GM18517 (cell line): Measurements from ENCODE around the gene EPHB6.
A peak's percentile ranks its signal among the peaks of the same experiment; 100 is the strongest.

Experiments used
- ATAC-seq: cut with Tn5 transposase; IDR thresholded peaks from one replicate; pipeline ENCODE4 v1.9.1; 2021; ENCODE audit warnings: mild to moderate bottlenecking, moderate library complexity; ENCODE audit not compliant: unreplicated experiment

The EPHB6 gene, protein sequence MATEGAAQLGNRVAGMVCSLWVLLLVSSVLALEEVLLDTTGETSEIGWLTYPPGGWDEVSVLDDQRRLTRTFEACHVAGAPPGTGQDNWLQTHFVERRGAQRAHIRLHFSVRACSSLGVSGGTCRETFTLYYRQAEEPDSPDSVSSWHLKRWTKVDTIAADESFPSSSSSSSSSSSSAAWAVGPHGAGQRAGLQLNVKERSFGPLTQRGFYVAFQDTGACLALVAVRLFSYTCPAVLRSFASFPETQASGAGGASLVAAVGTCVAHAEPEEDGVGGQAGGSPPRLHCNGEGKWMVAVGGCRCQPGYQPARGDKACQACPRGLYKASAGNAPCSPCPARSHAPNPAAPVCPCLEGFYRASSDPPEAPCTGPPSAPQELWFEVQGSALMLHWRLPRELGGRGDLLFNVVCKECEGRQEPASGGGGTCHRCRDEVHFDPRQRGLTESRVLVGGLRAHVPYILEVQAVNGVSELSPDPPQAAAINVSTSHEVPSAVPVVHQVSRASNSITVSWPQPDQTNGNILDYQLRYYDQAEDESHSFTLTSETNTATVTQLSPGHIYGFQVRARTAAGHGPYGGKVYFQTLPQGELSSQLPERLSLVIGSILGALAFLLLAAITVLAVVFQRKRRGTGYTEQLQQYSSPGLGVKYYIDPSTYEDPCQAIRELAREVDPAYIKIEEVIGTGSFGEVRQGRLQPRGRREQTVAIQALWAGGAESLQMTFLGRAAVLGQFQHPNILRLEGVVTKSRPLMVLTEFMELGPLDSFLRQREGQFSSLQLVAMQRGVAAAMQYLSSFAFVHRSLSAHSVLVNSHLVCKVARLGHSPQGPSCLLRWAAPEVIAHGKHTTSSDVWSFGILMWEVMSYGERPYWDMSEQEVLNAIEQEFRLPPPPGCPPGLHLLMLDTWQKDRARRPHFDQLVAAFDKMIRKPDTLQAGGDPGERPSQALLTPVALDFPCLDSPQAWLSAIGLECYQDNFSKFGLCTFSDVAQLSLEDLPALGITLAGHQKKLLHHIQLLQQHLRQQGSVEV

GRCh38 chr7:142854372-142855113, at the start of gene EPHB6:
Gene EPHB6 (plus strand): TSS chr7:142855076. CDS start chr7:142863228, 8,152 bp downstream.
- peak; percentile 44 for ATAC-seq

DNA sequence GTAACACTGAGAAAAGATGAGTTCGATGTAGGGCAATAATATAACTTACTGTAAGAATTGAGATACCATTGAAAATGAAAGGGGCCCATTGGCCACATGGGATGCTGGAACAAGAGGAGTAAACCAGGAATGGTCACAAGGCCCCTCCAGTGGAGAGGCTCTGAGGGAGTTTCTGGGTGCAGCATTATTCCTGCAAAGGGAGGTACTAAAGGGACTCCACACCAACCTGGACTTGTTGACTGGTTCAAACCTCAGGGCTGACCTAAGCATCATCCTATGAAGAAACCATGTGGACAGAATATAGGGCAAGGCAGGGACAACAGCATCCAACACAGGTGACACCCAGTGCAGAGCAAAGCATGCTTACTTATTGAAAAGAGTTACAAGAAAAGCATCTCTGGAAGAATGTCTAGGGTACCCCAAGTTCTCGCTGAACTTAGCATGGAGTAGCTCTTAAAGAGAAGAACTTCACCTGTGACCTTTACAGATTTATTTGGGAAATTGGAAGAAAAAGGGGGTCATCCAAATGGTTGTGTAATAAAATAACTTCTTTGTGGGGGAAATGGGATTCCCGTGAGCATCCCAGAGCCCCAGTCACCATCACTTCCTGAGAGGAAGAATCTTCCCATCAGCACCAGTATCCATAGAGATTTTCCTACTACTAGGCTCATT, 49.4 kb upstream of the EPHB6 start:
- ATAC-seq: no peak

GRCh38 chr7:142806022-142806356, 48.9 kb upstream of the EPHB6 start:
- ATAC-seq: no peak

DNA sequence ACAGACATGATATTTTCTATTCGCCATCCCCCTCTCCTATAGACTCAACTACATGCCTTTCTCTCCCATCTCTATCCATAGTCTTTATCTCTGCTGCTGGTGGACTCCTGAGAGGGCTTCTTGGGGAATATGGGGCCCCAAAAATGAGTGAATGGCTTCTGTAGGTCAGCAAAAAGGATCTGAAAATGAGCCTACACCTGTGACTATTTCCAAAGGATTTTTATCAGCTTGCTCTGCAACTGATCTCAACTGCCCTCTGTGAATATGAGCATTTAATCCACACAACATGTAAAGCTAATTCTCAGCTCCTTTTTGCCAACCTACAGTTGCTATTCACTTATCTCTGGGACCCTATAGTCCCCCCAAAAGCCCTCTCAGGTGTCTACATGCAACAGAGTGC, 47.9 kb upstream of the EPHB6 start:
- ATAC-seq: no peak

- ATAC-seq: no peak
Observed at GRCh38 chr7:142807855-142808460, 46.9 kb upstream of the EPHB6 start.

GRCh38 chr7:142808461-142808801, 46.4 kb upstream of the EPHB6 start:
- peak; percentile 22 for ATAC-seq

DNA sequence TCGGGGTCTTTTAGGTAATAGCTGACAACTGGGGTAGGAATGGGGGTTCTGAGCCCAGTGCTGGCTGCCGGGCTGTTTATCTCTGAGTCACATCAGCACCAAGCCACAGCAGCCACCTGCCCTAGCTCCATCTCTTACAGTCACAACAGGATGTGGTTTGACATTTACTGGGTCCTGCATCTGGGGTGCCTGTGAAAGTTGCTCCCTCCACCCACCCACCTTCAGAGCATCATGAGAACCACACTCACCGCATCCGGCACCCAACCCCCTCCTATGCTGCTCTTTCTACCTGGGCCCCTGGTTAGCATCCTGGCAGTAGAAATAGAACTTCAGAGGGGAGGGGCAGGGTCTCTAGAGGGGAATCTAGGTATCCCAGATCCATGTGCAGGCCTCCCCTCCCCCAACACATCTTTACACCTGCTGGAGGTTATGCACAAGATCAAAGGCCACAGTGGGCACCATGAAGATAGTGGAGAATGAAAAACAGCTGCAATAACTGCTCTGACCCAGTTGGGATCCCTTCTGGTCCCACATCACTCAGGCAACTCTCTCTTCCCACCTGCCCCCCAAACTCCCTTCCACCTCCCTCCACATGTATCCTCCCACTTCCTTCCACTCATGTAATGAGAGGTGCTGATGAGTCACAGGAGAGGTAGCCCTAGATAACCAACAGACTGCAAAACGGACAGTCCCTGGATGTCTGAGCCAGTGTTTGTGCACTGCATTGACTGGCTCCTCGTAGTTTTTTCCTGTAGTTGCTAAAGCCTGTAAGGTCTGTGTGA, 45.9 kb upstream of the EPHB6 start:
- ATAC-seq: peak; percentile 91

GRCh38 chr7:142809671-142810070, 45.2 kb upstream of the EPHB6 start:
- ATAC-seq: no peak

DNA sequence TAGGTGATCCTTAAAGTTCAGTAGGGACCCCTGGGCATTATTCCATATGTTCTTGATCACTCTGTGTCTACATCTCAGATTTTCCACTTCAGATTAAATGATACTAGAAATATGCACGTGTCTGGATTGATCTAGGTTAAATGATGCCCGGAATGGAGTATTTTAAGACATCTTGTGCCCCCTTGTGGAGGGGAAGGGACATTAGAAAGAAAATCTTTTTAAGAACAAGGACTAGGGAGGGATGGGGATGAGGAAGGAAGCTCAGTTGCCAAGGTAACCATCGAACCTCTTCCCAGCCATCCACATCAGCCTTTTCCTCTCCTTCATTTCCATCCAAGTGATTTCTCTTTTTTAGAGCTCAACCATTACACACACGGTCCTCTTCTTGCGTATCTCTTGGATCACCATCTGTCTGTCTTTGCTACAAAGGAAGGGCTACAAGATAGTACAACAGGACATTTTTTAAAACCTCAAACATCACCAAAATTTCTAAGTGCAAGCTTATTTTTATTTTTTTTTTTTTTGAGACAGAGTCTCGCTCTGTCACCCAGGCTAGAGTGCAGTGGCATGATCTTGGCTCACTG, 43.6 kb upstream of the EPHB6 start:
- ATAC-seq: peak; percentile 13

GRCh38 chr7:142812437-142813215, 42.2 kb upstream of the EPHB6 start:
- ATAC-seq: no peak

- no peak for ATAC-seq
Observed at GRCh38 chr7:142813226-142813625, 41.6 kb upstream of the EPHB6 start.

DNA sequence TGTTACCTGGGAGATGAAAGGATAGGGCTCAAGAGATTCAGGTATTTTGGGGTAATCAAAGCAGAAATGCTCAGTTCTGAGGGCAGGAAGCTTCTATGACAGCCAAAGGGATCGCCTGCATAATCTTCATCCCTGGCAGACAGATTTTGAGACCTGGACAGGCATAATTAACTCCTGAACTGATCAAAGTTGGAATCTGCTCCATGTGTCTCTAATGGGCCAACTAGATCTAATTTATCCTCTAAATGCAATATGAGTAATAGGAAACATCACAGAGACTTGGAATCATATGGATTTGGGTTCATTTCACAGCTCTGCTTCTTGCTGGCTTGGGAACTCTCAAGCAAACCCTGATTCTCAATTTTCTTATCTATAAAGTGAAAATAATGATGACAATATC, 41.2 kb upstream of the EPHB6 start:
- ATAC-seq: no peak

GRCh38 chr7:142814451-142814850, 40.4 kb upstream of the EPHB6 start:
- ATAC-seq: no peak

GRCh38 chr7:142815134-142815533, 39.7 kb upstream of the EPHB6 start:
- ATAC-seq: no peak

DNA sequence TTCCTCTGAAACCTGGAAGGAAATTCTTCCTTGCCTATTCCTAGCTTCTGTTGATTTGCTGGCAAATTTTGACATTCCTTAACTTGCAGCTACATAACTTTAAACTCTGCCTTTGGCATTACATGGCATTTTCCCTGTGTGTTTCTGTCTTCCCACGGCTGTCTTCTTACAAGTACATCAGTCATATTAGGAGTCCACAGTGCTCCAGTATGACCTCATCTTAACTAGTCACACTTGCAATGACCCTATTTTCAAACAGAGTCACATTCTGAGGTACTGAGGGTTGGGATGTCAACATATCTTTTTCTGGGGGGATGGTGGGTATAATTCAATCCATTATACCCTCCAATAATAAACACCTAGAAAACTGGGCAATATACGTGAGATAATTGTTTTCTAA, 37.4 kb upstream of the EPHB6 start:
- no peak for ATAC-seq

DNA sequence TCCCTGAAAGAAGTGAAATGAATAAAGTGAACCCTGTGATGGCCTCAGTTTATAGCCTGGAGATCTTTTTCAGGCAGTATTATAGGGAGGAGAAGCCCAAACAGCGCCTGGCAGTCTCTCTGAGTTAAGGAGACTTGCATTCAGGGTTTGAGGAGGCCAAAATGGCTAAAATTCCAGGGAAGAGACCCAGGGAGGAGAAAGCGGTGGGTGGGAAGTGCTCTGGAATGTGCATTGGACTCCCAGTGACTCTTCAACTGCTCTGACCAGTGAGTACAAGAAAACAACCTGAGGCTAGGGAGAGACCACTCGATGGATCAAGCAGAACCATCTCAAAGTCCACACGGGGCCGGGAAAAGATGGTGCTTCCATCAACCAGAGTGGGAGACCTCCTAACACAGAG, 35.3 kb upstream of the EPHB6 start:
- ATAC-seq: no peak

DNA sequence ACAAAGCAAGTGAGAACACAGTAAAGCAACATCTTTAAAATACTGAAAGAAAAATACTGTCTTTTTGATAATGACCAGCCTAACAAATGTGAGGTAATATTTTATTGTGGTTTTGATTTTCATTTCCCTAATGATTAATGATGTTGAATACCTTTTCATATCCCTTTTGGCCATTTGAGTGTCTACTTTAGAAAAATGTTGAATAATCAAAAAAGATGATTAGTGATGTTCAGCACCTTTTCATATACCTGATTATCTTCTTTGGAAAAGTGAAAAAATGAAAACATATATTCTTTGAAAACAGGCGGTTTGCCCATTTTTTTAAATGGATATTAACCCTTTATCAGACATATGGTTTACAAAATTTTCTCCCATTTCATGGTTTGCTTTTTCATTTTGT, 32.2 kb upstream of the EPHB6 start:
- no peak for ATAC-seq

DNA sequence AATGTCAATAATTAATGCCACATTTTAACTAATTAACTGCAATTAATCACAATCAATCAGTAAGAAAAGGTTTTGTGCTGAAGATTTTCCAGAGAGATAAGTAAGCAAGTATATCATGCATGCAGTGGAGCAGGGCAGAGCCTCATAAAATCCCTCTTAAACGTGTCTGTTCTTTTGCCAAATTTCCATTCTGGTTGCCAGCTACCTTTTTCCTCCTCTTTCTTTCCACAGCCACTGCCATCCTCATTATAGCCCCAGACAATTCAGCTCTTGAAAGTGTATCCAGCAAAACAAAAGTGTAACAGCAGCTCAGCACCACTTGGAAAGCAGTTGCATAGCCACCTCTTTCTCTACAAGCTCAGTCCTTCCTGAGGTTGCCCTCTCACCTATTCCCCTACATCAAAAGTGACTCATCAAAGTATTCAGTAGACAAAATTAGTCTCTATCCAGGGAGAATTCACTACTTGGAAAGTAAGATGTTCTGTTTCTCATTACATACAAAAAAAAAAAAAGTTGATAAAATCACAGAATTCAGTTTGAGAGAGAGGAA, 26.9 kb upstream of the EPHB6 start:
- no peak for ATAC-seq
